Suprapubic skin (tissue), 4 donors: Measurements from ENCODE around the gene STK17A.

ENCODE experiments used
- EP300 ChIP-seq: sonication (generic); formaldehyde crosslinking; IDR thresholded peaks from one replicate; pipeline ENCODE4 v1.6.1; 2017; ENCODE audit warnings: antibody characterized with exemption
- POLR2AphosphoS5 ChIP-seq, 3 donors: sonication (generic); formaldehyde crosslinking; IDR thresholded peaks; one replicate each; pipeline ENCODE4 v1.6.1; 2017; ENCODE audit warnings: antibody characterized with exemption in 3 of 3
- TF ChIP-seq, protein P1 (sequence below), 2 donors: fragments of 200-600 bp in 1 of 2; fragments of 450-650 bp in 1 of 2; sonication (generic) in 1 of 2; IDR thresholded peaks; one replicate each; pipeline ENCODE4 v1.5.1; 2016 to 2019; ENCODE audit warnings: antibody characterized with exemption in 2 of 2, mild to moderate bottlenecking in 1 of 2, moderate library complexity in 1 of 2

DNA sequence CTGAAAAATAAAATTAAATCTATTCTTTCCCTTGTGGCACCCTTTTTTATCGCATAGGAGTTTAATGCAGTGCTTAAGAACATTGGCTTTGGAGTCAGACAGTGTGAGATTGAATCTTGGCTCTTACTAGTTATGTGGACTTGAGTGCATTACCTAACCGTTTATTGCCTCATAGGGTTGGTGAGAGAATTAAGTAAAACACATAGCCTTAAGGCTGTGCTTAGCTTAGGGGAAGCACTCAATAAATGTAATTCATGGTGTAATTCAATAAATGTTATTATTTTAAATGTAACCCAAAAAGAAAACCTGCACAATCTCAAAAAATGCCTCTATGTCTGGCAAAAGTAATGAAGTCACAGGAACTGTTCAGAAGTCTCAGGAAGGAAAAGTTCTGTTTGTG, 2.7 kb downstream of the STK17A start:
- TF ChIP-seq POLR2AphosphoS5 (IDR thresholded peaks at IDR 0.05) (no peak), EP300 (no peak)
- TF ChIP-seq, protein P1, sequence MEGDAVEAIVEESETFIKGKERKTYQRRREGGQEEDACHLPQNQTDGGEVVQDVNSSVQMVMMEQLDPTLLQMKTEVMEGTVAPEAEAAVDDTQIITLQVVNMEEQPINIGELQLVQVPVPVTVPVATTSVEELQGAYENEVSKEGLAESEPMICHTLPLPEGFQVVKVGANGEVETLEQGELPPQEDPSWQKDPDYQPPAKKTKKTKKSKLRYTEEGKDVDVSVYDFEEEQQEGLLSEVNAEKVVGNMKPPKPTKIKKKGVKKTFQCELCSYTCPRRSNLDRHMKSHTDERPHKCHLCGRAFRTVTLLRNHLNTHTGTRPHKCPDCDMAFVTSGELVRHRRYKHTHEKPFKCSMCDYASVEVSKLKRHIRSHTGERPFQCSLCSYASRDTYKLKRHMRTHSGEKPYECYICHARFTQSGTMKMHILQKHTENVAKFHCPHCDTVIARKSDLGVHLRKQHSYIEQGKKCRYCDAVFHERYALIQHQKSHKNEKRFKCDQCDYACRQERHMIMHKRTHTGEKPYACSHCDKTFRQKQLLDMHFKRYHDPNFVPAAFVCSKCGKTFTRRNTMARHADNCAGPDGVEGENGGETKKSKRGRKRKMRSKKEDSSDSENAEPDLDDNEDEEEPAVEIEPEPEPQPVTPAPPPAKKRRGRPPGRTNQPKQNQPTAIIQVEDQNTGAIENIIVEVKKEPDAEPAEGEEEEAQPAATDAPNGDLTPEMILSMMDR (IDR thresholded peaks at IDR 0.05), result no peak
